Mesodermal cell (in vitro differentiated cells): ENCODE data around the gene MACROD2.
"Not testable (repeated sequence)": the region's sequence is repeated elsewhere in the genome, so short reads cannot be mapped to it uniquely, and the experiment has no call there.

Experiments used
- H3K27ac ChIP-seq: 2 replicates; pipeline ENCODE4 v1.7.0; 2013; ENCODE audit warnings: mild to moderate bottlenecking, low read depth, low read length, moderate library complexity; ENCODE audit not compliant: severe bottlenecking
- H3K36me3 ChIP-seq: 2 replicates; pipeline ENCODE4 v1.7.1; 2013; ENCODE audit warnings: mild to moderate bottlenecking, low read length, moderate library complexity; ENCODE audit not compliant: control insufficient read depth, insufficient read depth
- H3K4me1 ChIP-seq: one replicate; pipeline ENCODE4 v1.7.1; 2013; ENCODE audit warnings: mild to moderate bottlenecking, low read length; ENCODE audit not compliant: insufficient read depth, control insufficient read depth, poor library complexity, severe bottlenecking
- H3K4me3 ChIP-seq: 2 replicates; pipeline ENCODE4 v1.7.0; 2013; ENCODE audit warnings: low read length, control low read depth, mild to moderate bottlenecking; ENCODE audit not compliant: insufficient read depth, poor library complexity, severe bottlenecking; ENCODE audit errors: extremely low read depth
- H3K9me3 ChIP-seq: 2 replicates; pipeline ENCODE4 v1.7.1; 2013; ENCODE audit warnings: mild to moderate bottlenecking, low read length, moderate library complexity; ENCODE audit not compliant: control insufficient read depth
- WGBS, 2 experiments: methylation state at CpG; one replicate each; pipeline ENCODE4 v1.1.5; 2013; ENCODE audit warnings: missing lambda C conversion rate in 2 of 2; ENCODE audit not compliant: insufficient coverage in 2 of 2; 5-methylcytosine and 5-hydroxymethylcytosine counted together

Gene MACROD2

DNA sequence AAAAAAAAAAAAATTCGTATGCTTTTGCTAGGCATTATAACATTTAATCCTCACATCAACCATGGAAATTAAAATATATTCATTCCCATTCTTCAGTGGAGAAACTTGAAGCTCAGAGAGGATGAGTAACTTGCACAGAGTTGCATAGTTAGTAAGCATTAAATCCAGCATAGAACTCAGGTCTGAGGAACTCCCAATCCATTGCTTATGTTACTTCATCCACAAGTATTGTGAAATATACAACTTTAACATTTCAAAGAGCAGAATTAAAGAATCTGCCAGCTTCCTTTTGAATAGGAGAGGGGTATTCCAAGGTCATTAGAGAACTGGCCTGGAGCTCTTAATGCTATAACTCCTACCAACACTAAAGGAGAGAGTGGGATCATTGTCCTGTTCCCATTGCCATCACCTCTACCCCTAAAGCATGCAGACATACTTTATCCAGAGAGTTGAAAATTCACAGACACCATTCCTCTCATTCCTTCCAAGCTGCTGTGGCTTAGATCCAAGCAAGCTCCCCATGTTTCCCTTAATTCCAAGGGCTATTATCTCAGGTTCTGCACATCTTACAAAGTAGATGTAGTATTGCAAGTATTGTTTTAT is 250.2 kb downstream of the MACROD2 start:
- WGBS, 2 experiments, result no CpG with 5 or more reads among the region's 1 CpG
- peak overlapping the region; percentile 30 for H3K27ac ChIP-seq
- no peaks in the 10 kb centered on the region for H3K9me3 ChIP-seq
- no peak overlapping the region for H3K4me3 ChIP-seq
- no peaks in the 10 kb centered on the region for H3K4me1 ChIP-seq
- no peaks in the 10 kb centered on the region for H3K36me3 ChIP-seq

DNA sequence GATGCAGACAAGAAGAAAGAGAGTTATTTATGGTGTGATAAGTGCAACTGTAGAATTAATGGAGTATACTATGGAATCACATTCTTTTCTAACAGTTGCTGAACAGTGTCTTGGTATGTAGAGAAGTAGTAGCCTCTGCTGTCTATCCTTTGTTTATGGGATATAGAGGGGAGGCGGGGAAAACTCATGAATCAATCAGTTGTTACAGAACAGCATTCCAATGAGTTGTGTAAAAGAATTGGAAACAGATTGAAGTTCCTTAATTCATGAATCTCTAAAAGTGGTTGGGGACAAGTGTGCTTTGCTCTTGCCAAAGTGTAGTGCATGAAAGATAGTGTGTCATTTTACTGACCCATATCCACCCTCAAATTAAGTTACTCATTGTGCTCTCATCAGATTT is 264.4 kb downstream of the MACROD2 start:
- Histone ChIP-seq H3K36me3 (no peaks in the 10 kb centered on the region), H3K4me1 (no peaks in the 10 kb centered on the region), H3K4me3 (no peak overlapping the region), H3K27ac (no peak overlapping the region), H3K9me3 (no peaks in the 10 kb centered on the region)
- WGBS, 2 experiments, result 80 to 100% methylated on average over 1 of the region's 1 CpG

DNA sequence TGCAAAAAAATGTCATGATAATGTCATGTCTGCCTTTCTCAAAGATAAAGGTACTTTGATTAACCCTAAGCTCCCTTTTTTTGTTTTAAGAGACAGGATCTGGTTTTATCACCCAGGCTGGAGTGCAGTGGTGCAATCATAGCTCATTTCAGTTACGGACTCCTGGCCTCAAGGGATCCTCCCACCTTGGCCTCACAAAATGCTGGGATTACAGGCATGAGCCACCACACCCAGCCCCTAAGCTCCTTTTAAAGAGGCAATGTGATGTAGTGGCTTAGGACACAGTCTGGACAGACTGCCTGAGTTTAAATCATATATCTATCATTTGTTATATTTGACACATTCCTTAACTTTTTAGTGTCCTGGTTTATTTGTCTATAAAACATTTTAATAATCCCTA is 265.1 kb downstream of the MACROD2 start:
- Histone ChIP-seq H3K4me1 (no peaks in the 10 kb centered on the region), H3K27ac (no peak overlapping the region), H3K9me3 (no peaks in the 10 kb centered on the region), H3K36me3 (no peaks in the 10 kb centered on the region), H3K4me3 (no peak overlapping the region)
- WGBS, 2 experiments, result 44% methylated on average over 1 of the region's 1 CpG; no CpG with 5 or more reads in 1 of the 2 experiments

DNA sequence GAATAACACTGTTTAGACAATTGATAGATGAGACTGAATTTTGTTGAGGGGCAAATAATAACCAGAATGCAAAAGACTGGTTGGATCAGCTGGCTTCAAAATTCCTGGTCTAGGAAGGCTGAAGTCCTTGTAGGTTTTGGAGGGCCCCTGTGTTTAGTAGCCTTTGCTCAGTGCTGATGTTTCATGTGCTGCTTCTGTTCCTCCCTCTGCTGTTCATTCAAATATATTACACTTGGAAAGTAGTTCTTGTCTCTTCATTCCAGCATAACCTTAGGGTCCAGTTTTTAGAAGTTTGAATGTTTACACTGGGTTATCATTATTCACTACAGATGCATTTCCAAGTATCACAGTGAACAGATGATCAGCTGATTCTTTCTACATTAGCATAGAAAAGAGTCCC is 269.6 kb downstream of the MACROD2 start:
- no peaks in the 10 kb centered on the region for H3K4me1 ChIP-seq
- no peaks in the 10 kb centered on the region for H3K36me3 ChIP-seq
- H3K9me3 ChIP-seq, result no peaks in the 10 kb centered on the region
- no peak overlapping the region for H3K4me3 ChIP-seq
- no peak overlapping the region for H3K27ac ChIP-seq

DNA sequence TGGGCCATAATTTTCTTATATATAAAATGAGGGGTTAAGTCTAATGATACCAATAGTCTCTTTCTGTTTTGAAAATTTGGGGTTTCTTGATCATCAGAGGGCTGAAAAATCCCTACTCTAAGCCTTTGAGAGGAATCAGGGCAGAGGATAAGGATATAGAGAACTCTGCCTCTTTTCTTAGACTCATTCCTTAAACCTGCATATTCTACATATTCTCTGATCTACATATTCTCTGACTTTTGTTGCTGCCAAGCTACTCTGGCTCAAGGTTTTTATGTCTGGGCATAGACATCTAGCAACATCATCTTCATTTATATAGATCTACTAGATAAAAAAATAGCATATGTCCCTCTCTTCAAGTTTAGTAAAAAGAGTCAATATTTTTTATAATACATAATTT is 270.9 kb downstream of the MACROD2 start:
- H3K27ac ChIP-seq, result no peak overlapping the region
- no peaks in the 10 kb centered on the region for H3K9me3 ChIP-seq
- no peaks in the 10 kb centered on the region for H3K4me1 ChIP-seq
- no peaks in the 10 kb centered on the region for H3K36me3 ChIP-seq
- no peak overlapping the region for H3K4me3 ChIP-seq

DNA sequence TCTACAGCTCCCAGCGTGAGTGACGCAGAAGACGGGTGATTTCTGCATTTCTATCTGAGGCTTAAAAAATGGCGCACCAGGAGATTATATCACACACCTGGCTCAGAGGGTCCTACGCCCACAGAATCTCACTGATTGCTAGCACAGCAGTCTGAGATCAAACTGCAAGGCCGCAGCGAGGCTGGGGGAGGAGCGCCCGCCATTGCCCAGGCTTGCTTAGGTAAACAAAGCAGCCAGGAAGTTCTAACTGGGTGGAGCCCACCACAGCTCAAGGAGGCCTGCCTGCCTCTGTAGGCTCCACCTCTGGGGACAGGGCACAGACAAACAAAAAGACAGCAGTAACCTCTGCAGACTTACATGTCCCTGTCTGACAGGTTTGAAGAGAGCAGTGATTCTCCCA is 275.4 kb downstream of the MACROD2 start:
- not testable (repeated sequence) for H3K4me1 ChIP-seq, H3K36me3 ChIP-seq, H3K9me3 ChIP-seq, H3K4me3 ChIP-seq, H3K27ac ChIP-seq
- WGBS, 2 experiments, result 92 to 97% methylated on average over 6 to 9 of the region's 9 CpGs

DNA sequence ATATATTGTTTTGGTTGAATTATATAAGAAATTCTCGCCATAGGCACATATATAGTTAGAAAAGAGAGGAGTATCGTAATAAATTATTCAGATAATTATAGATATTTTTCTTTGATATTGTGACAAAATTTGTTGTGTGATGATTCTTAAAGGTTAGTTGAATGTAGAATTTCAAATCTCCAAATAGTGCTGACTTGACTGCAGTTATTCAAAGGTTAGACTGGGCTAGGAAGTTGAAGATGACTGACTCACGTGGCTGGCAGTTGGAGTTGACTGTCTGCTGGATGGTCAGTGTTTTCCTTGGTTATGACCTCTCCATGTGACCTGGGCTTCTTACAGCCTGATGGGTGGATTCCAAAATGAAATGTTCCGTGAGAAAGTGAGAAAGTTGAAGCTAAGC is 286.8 kb downstream of the MACROD2 start:
- H3K4me1 ChIP-seq, result no peaks in the 10 kb centered on the region
- WGBS, 2 experiments, result 80 to 84% methylated on average over 1 to 2 of the region's 4 CpGs
- no peak overlapping the region for H3K4me3 ChIP-seq
- no peak overlapping the region for H3K27ac ChIP-seq
- H3K9me3 ChIP-seq, result no peaks in the 10 kb centered on the region
- no peaks in the 10 kb centered on the region for H3K36me3 ChIP-seq

DNA sequence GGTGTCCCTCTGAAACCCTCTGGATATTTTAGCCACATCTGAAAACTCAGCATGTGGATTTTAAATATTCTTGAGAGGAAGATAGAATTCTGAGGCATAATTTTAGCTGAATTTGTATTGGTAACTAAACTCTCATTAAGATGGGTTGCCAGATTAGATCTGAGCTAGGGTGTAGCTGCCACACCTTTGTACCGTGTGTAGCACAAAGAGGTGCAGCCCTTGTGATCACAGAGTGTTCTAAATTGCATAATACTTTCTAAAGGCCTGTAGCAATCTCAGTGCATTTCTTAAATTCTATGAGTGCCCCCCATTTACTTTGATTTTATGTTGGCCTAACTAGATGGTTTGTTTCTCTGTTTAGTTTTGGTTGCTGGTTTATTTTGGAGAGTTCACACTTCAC is 289.1 kb downstream of the MACROD2 start:
- no peaks in the 10 kb centered on the region for H3K9me3 ChIP-seq
- H3K4me1 ChIP-seq, result peaks cover 10% of the 10 kb centered on the region
- H3K36me3 ChIP-seq, result no peaks in the 10 kb centered on the region
- no peak overlapping the region for H3K27ac ChIP-seq
- no peak overlapping the region for H3K4me3 ChIP-seq
- WGBS, 2 experiments, result 100% methylated on average over 1 of the region's 1 CpG; no CpG with 5 or more reads in 1 of the 2 experiments

DNA sequence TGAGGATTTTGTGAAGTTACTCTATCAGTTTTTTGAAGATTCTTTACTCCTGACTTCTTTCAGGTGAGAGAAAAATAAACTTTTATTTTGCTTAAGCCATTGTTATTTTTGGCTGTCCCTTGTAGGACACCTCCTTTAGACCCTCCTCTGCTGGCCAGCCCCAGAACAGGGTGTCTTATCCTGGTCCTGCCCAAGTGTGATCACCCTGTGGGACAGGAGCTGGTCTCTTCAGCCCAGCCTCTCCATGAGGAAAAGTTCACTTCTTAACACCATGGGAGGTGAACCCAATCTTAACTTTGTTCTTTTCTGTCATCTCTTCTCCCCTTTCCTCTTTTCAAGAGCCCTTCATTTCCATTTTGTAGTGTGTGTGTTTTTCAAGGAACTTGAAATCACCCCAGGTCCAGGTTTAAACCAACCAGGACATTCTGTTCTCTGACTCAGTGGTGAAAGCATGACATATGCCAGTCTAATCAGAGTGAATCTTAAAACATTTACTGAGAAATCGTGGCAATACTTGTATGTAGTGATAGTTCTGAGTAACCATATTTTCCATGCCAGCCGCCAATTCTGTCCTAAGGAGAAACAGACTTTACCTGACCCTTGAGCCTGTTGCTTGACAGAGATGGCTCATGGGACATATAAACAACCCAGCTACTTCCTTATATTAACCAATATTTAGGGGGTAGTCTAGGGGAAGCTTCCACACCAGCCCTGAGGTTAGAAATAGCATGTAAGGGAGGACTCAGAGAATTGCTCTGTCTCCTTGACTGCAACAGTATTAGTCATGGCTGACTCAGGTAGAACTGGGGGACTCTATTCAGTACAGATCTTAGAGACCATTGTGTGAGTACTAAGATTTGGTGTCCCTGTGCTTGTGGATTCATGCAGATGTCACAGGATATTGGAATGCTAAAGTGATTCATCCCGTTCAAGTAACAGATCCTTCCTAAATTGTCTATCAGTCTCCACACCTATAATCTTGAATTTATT is 293.3 kb downstream of the MACROD2 start:
- no peaks in the 10 kb centered on the region for H3K9me3 ChIP-seq
- no peak overlapping the region for H3K4me3 ChIP-seq
- 88 to 92% methylated on average over 1 to 2 of the region's 3 CpGs for WGBS, 2 experiments
- H3K27ac ChIP-seq, result no peak overlapping the region
- H3K4me1 ChIP-seq, result peaks cover 10% of the 10 kb centered on the region
- H3K36me3 ChIP-seq, result no peaks in the 10 kb centered on the region

DNA sequence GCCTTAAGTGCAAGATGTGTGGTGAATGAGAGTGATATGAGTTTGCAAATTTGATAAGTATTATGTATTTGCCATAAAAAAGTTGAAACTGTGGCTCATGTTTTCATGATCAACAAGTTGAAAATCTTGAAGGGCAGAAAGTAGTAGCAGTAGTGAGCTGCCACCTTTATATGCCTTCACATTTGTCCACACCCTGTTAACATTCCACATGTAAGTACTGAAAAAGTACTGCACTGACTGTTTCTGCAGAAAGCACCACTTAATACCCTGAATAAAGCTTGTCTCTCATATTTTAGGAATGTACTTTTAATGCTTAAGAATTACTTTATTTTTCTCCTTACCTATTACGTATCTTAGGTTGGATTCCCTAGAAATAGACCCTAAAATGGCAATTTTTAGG is 296.2 kb downstream of the MACROD2 start:
- no peaks in the 10 kb centered on the region for H3K36me3 ChIP-seq
- peaks cover 10% of the 10 kb centered on the region for H3K4me1 ChIP-seq
- no peaks in the 10 kb centered on the region for H3K9me3 ChIP-seq
- H3K27ac ChIP-seq, result no peak overlapping the region
- no peak overlapping the region for H3K4me3 ChIP-seq
- no CpG with 5 or more reads among the region's 1 CpG for WGBS, 2 experiments

DNA sequence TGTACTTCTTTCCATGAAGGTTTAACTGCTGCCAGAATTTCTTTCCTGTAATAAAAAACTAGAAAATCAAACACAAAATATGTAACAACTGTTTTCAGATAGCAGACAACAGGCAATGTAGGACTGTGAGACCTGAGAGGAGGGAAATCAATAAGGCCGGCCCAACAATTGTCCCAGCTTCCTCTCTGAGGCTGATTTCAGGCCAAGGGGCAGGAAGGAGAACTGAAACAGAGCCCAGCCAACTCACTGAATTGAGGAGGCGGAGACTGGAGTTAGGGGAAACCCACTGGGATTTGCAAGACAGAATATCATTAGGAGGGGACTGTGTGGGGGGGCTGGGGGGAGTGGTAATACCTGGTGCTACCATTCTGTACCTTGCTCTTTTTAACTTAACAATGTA is 299.9 kb downstream of the MACROD2 start:
- no peak overlapping the region for H3K27ac ChIP-seq
- H3K4me3 ChIP-seq, result no peak overlapping the region
- H3K4me1 ChIP-seq, result no peaks in the 10 kb centered on the region
- no peaks in the 10 kb centered on the region for H3K36me3 ChIP-seq
- 38 to 100% methylated on average over 1 to 2 of the region's 2 CpGs for WGBS, 2 experiments
- H3K9me3 ChIP-seq, result no peaks in the 10 kb centered on the region
